ENCODE data around the gene USHBP1. TPM values are rescaled to one million over a fixed set of nuclear protein-coding genes. Genes with fewer than 3 reads are reported as not detected.
A peak's percentile ranks its signal among the peaks of the same experiment; 100 is the strongest.

USHBP1 gene
- total RNA-seq, 1 donor from 2014 or later, result 0.28 TPM

GRCh38 chr19:17307876-17308377 is 43.4 kb upstream of the USHBP1 start:
- Histone ChIP-seq H3K9me3 (ENCODE audit: low read depth) (no peaks in the 10 kb centered on the region), H3K79me2 (ENCODE audit: low read depth) (peaks cover 44% of the 10 kb centered on the region), H3K27ac (no peak overlapping the region), H3K36me3 (no peaks in the 10 kb centered on the region), H2AFZ (replicated peaks) (no peak overlapping the region), H3K4me1 (peaks cover 9% of the 10 kb centered on the region), H4K20me1 (ENCODE audit: low read depth) (peaks cover 21% of the 10 kb centered on the region), H3K9ac (no peak overlapping the region), H3K4me2 (no peak overlapping the region), H3K4me3 (no peak overlapping the region), H3F3A (ENCODE audit: low read depth) (peaks cover 50% of the 10 kb centered on the region), H3K27me3 (no peaks in the 10 kb centered on the region)
- TF ChIP-seq EZH2 (IDR thresholded peaks at IDR 0.05), result no peak
- TF ChIP-seq EZH2phosphoT487 (IDR thresholded peaks at IDR 0.05), result no peak
- no peak for TF ChIP-seq CTCF (IDR thresholded peaks at IDR 0.05)
- DNase-seq (ENCODE audit: low spot score), result no peak
- Mint-ChIP-seq H3K27me3 (ENCODE audit: insufficient read depth, low read depth) (peaks cover 7% of the 10 kb centered on the region), H3K9me3 (no peaks in the 10 kb centered on the region), H3K4me1 (peaks cover 41% of the 10 kb centered on the region), H3K27ac (no peak overlapping the region), H3K36me3 (no peaks in the 10 kb centered on the region), H3K4me3 (peak overlapping the region; percentile 91)

GRCh38 chr19:17306285-17306714 is 41.8 kb upstream of the USHBP1 start:
- Mint-ChIP-seq H3K36me3 (peaks cover 3% of the 10 kb centered on the region), H3K27ac (no peak overlapping the region), H3K9me3 (no peaks in the 10 kb centered on the region), H3K4me3 (peak overlapping the region; percentile 91), H3K4me1 (peaks cover 44% of the 10 kb centered on the region), H3K27me3 (ENCODE audit: insufficient read depth, low read depth) (peaks cover 7% of the 10 kb centered on the region)
- Histone ChIP-seq H3K27ac (no peak overlapping the region), H3K9me3 (ENCODE audit: low read depth) (no peaks in the 10 kb centered on the region), H2AFZ (replicated peaks) (no peak overlapping the region), H3K36me3 (no peaks in the 10 kb centered on the region), H3K4me1 (peaks cover 13% of the 10 kb centered on the region), H3K4me3 (peak overlapping the region; percentile 87), H3K4me2 (peak overlapping the region; percentile 90), H3F3A (ENCODE audit: low read depth) (peaks cover 50% of the 10 kb centered on the region), H3K79me2 (ENCODE audit: low read depth) (peaks cover 28% of the 10 kb centered on the region), H3K27me3 (no peaks in the 10 kb centered on the region), H4K20me1 (ENCODE audit: low read depth) (peaks cover 17% of the 10 kb centered on the region), H3K9ac (peak overlapping the region; percentile 8)
- TF ChIP-seq CTCF (IDR thresholded peaks at IDR 0.05) (no peak), EZH2phosphoT487 (IDR thresholded peaks at IDR 0.05) (no peak), EZH2 (IDR thresholded peaks at IDR 0.05) (no peak)
- peak; percentile 77 for DNase-seq (ENCODE audit: low spot score)

- Mint-ChIP-seq H3K27ac (no peak within 1 kb of the TSS), H3K36me3 (peaks cover 3% of the 10 kb centered on the region), H3K4me3 (peak within 1 kb of the TSS; percentile 91), H3K27me3 (ENCODE audit: insufficient read depth, low read depth) (peaks cover 7% of the 10 kb centered on the region), H3K4me1 (peaks cover 42% of the 10 kb centered on the region), H3K9me3 (no peaks in the 10 kb centered on the region)
- DNase-seq (ENCODE audit: low spot score), result peak; percentile 100
- H3K36me3 ChIP-seq, result no peaks in the 10 kb centered on the region
- H3K9ac ChIP-seq, result peak within 1 kb of the TSS; percentile 8
- peak within 1 kb of the TSS; percentile 77 for H2AFZ ChIP-seq (replicated peaks)
- peak within 1 kb of the TSS; percentile 87 for H3K4me3 ChIP-seq
- H3K27me3 ChIP-seq, result no peaks in the 10 kb centered on the region
- H3K4me2 ChIP-seq, result peak within 1 kb of the TSS; percentile 90
- peaks cover 13% of the 10 kb centered on the region for H3K4me1 ChIP-seq
- no peaks in the 10 kb centered on the region for H3K9me3 ChIP-seq (ENCODE audit: low read depth)
- H3F3A ChIP-seq (ENCODE audit: low read depth), result peaks cover 50% of the 10 kb centered on the region
- no peak within 1 kb of the TSS for H3K27ac ChIP-seq
- peaks cover 22% of the 10 kb centered on the region for H3K79me2 ChIP-seq (ENCODE audit: low read depth)
- H4K20me1 ChIP-seq (ENCODE audit: low read depth), result peaks cover 12% of the 10 kb centered on the region
- TF ChIP-seq EZH2phosphoT487 (IDR thresholded peaks at IDR 0.05) (no peak), CTCF (IDR thresholded peaks at IDR 0.05) (peak; percentile 76)
Observed at GRCh38 chr19:17305517-17306284, 41.2 kb upstream of the USHBP1 start, which contains the start of gene MRPL34. MRPL34 (plus strand) TSS chr19:17305872; CDS start chr19:17305893, 21 bp downstream.
